HG03354 (cell line): Measurements from ENCODE around the gene MCF2L.
"Not testable (repeated sequence)": the region's sequence is repeated elsewhere in the genome, so short reads cannot be mapped to it uniquely, and the experiment has no call there.

Experiments
- ATAC-seq: cut with Tn5 transposase; IDR thresholded peaks from one replicate; pipeline ENCODE4 v1.9.1; 2021; ENCODE audit warnings: mild to moderate bottlenecking; ENCODE audit not compliant: unreplicated experiment, poor library complexity, severe bottlenecking

Gene MCF2L

DNA sequence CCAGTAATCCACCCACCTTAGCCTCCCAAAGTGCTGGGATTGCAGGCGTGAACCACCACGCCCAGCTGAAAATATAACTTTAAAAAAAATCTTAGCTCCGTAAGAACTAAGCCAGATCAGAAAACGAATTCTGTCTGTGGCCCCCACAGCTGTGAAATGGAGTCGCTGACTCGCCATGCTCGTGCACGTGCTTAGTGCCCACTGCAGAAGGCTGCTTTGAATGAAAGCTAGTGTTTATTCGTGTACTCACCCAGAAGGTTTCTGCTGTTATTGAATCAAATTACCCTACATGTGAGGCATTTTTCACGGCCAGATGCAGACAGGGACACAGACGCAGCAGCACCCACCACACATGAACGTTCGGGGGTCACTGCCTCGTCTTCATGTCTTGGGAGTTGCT is 74.9 kb downstream of the MCF2L start:
- no peak for ATAC-seq

DNA sequence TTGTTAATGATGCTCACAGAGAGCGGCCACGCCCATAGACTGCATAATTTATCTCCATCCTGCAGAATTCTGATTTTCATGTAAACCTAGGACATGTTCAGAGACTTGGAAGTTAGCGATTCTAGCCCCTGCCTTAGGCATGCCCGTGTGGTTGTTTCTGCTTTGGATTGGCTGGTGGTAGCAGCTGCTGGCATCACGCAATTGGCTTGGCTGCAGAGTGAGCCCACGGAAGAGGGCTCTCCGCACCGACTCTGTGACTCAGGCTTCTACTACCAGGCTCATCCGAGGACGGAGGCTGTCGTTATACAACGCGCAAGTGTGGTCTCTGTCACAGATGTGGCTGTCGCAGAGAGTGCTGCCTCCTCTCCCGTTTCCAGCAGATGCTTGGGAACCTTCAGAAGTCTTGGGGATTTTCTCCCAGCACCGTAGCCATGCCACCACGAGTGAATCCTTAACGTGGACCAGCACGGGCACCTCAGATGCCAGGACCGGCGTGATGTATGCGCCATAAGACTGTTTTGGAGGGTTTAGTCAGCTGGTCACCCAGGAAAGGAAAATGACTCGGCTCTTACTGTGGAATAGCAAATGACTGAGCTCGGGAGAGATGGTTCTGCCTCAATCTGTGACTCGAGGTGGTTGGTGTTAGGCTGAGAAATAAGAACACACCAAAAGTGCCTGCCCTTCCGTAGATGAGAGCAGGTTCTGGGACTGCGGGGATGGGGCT is 75.5 kb downstream of the MCF2L start:
- ATAC-seq = no peak

DNA sequence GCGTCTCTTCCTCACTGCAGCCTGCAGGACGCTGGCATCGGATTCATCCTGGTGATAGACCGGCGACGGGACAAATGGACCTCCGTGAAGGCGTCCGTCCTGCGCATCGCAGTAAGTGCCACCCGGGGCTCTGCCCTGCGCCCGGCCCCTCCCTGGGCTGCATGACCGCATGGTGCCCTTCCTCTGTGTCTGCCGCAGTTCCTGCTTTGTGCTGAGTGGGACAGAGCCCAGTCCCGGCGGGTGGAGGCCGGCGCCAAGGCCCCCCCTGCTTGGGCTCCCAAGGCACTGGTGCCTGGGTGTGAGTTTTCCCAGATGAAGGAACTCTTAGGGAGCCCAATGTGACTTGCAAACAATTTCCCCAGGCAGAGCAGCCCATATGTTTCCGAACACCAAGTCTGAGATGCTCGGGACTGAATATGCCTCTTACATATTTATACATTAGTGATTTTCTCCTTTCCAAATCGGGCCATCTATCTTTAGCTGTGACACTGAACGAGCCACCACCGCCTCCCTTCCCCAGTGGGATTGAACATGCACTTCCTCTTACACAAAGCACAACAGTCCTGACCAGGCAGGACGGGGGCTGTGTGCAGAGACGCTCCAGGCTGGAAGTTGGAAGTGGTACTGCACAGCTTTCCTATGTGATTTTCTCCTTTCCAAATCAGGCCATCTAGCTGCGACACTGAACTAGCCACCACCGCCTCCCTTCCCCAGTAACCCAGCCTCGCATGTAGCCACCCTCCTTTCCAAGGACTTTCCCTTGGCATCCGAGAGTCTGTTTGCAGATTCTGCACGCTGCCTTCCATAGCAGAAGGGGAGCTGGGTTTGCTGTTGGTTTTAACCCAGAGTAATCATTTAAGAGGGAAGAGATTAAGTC is 76.5 kb downstream of the MCF2L start:
- no peak for ATAC-seq

DNA sequence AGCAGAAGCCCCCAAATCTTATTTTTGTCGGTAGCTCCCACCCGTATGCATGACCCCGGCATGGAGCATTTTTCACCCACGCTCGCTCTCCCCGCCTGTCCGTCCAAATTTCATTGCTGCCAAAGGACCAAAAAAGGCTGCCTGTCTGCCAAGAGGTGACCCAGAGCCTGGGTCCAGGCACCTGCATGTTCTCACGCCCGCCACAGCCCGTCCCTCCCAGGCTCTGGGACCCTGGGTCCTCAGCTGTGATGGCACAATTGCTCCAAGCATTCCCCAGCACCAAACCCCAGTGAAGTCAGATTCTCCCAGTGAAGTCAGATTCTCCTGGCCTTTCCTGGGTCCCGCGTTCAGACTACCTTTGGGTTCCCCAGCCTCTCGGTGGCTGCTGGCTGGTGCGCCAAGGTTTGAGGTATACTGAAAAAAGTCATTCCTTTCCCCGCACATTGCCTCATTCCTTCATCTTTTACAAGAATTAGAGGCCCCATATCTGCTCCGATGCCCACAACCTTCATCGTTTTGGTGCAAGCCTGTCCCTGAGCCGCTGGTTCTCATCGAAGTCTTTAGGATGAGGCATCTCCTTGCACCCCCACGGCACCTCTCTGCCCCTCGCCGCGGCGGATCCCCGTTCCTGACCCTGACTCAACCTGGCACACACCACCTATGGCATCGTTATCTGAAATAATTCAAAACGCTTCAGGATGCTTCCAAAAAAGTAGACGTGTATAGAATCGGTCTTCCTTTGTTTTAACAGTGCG is 77.3 kb downstream of the MCF2L start:
- ATAC-seq = no peak

DNA sequence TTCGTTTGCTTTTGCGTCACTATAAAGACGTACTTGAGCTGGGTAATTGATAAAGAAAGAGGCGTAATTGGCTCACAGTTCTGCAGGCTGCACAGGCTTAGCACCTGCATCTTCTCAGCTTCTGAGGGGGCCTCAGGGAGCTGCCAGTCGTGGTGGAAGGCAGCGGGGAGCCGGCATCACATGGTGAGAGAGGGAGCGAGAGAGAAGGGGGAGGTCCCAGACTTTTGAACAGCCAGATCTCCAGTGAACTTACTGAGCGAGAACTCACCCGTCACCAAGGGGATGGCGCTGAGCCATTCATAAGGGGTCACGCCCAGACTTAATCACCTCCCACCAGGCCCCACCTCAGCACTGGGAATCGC is 77.8 kb downstream of the MCF2L start:
- ATAC-seq = no peak

DNA sequence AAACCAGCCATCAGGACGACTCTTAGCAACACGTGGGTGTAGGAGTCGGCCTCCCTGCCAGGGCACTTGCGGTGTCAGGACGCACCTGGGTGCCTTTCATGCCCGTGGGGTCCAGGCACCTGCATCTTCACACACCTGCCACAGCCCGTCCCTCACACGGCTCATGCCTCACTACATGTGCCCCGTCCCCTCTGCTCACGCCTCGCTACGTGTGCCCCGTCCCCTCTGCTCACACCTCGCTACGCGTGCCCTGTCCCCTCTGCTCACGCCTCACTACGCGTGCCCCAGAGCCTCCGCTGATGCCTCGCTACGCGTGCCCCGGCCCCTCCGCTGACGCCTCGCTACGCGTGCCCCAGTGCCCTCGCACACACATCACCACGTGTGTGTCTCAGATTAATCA is 78.6 kb downstream of the MCF2L start:
- no peak for ATAC-seq

DNA sequence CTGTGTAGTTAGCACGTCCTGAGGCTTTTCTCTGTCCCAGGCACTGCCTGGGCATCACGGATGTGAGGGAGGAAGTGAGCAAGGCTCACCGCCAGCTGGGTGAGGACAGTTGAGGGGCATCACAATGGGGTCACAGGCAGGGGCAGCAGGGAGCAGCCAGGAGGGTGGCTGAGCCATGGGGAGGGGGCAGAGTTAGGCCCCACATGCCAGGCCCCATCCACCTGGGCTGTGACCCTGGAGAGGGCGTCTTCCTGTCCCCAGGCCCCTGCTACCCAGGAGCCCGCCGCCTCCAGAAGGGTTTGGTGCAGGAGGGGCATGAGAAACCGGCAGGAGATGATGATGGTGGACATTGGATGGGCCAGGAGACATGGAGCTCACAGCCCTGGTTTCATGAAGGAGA is 79.8 kb downstream of the MCF2L start:
- ATAC-seq = no peak

DNA sequence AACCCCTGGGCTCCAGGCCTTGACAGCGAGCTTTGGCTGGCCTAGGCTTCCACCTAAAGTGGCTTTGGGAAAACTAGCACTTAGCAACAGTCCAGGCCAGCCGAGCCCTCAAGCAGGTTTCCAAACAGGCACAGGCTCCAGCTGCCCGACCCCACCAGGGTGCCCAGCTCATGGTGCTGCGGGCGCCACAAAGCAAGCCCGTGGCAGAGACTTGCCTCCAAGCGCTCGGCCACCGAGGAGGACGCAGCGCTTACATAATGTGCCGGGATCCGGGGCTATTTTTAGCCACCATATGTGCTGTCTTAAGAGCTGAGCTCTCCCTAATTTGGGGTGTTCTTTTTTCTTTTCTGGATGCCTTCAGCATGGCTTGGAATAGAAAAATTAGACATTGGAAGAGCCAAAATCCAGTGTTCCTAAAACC is 80.5 kb downstream of the MCF2L start:
- no peak for ATAC-seq

DNA sequence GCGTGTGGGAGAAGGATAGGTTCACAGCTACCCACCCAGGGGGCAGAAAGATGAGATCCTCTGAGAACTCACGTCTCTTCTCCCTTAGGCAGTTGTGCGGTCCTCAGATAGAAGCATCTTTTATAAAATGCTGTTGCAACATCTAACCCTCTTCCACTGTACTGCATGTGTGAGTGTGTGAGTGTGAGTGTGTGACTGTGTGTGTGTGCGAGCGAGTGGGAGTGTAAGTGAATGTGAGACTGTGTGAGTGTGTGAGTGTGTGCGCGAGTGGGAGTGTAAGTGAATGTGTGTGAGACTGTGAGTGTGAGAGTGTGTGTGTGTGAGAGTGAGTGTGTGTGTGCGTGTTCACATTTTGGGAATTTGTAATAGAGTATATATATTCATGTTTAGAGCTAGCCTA is 81.0 kb downstream of the MCF2L start:
- ATAC-seq = no peak

DNA sequence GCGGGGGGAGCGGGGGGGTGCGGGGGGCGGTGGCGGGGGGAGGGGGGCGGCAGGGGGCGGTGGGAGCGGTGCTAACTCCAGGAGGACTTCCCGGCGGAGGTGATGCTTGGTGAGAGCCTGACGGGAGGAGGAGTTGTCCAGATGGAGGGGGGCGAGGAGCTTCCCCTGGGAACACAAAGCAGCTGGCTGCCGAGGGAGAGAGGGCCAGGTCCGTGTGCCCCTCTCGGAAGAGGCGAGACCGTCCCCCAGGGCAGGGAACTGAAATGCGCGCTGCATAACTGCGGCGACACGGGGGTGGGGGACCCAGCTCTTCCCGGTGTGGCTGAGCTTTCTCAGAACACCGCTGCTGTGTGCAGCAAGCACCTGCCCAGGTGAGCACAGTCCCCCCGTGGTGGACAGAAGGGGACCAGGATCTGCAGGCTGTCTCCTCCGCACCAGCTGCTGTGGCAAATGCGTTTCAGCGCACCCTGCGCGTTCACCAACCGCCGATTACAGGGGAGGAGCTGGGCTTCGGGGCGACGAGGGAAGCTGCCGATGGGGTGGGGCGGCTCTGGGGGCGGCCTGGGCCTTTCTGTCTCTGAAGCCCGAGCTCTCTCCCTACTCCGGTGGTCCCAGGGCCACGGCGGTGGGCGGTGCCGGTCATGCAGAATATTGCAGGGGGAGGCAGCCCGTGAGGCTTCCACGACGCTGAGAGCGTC is 81.9 kb downstream of the MCF2L start:
- ATAC-seq = no peak

DNA sequence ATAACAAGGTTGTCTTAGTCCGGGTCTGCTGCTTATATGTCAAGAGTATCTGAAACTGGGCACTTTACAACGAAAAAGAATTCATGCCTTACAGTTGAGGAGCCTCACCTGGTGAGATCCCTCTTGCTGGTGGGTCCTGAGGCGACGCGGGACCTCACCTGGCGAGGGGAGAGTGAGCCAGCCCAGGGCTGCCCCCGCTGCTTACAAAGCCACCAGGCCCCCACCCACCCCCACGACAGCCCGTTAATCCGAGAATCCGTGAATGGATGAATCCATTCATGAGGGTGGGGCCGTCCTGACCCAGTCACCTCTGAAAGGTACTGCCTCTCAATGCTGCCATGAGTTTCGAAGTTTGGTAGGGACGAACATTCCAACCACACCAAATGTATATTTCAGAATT is 82.6 kb downstream of the MCF2L start:
- ATAC-seq = no peak

DNA sequence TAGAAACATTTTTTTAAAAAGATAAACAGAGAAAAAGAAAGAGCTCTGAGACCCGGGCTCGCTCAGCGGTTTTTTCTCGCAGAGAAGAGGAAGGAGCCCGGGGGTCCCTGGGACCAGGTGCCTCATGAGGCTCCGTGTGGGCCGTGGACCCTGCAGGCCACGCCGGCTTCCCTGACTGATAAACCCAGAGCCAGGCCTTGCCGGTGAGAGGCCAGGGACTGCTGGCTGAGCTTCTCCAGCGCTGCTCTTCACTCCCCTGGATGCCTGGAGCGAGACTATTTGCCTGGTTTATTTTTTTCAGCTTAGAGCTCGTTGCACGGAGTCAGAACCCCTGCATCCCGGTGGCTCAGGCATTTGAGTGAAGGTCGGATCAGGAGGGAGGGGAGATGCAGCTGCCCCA is 83.2 kb downstream of the MCF2L start:
- no peak for ATAC-seq

DNA sequence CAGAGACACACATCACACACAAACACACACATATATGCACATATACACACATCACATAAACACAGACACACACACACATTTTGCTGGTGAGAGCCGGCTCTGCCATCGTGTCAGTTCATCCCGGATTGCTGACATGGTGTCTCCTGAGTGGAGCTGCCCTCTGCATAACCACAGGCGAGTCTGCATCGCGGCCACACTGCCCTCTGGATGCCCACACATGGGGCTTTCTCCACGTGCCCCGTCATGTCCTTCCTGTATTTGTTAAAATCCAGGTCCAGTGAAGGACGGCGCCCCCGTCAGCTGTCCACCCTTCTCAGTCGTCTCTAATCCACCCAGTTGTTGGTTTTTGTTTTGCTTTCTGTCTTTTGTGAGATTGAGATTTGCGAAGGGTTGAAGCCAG is 84.0 kb downstream of the MCF2L start:
- ATAC-seq = no peak

DNA sequence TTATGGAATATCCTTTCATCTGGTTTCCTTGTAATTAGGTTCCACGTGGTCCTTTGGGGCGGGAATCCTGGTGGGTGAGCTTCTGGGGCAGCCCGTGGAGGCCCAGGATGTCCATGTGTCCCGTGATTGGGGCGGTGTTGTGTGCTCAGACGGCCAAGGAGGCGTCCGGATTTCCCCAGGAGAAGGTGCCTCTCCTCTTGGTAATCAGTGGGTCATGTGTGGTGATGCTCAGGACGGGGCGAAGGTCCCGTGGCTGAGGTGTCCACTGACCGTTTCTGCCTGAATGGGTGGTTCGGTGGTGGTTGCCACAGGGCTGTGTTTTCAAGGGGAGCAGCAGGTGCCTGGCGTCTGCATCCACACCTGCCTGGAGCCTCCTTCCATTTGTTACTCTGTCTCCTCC is 84.4 kb downstream of the MCF2L start:
- no peak for ATAC-seq

DNA sequence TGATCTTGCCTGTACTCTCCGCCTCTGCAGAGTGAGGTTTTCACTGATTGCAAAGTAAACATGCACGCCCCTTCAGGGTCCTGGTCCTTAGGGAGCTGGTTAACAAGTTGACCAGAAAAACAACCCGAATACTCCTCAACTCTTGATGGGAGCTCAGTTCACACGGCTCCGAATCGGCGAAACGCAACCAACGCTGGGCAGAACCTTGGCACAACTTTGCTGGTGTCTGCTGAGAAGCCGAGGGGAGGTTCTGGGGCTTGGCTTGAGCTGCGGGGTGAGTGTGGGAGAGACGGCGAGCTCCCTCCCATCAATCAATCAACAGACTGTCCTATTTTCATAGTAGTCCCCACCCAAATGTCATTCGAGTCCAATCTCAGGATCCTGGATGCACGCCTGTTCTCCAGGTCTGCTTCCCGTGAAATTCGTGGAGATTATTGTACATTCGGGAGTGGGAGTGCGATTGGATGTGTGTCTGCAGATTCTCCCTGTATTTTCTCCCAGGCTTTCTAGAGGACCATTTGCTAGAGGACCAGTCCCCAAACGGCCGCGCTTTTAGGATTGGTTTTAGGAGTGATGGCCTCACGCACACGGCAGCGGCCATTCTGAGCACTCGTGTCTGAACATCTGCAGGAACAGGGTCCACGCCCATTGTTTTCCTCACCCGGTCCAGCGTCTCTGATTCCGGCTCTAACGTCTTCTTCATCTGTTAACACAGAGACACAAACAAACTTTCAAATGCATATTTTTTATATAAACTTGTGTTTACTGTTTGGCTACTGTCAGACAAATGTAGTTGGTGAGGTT is 85.0 kb downstream of the MCF2L start:
- ATAC-seq = no peak

DNA sequence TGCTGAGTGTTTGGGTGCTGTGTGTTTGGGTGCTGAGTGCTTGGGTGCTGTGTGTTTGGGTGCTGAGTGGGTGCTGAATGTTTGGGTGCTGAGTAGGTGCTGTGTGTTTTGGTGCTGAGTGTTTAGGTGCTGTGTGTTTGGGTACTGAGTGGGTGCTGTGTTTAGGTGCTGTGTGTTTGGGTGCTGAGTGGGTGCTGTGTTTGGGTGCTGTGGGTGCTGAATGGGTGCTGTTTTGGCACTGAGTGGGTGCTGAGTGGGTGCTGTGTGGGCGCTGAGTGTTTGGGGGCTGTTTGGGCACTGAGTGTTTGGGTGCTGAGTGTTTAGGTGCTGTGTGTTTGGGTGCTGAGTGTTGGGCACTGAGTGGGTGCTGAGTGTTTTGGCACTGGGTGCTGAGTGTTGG is 88.1 kb downstream of the MCF2L start:
- ATAC-seq = no peak

DNA sequence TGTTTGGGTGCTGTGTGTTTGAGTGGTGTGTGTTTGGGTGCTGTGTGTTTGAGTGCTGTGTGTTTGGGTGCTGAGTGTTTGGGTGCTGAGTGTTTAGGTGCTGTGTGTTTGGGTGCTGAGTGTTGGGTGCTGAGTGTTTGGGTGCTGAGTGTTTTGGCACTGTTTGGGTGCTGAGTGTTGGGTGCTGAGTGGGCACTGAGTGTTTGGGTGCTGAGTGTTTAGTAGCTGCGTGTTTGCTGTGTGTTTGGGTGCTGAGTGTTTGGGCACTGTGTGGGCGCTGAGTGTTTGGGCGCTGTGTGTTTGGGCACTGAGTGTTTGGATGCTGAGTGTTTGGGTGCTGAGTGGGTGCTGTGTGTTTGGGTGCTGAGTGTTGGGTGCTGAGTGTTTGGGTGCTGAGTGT is 88.5 kb downstream of the MCF2L start:
- not testable (repeated sequence) for ATAC-seq

DNA sequence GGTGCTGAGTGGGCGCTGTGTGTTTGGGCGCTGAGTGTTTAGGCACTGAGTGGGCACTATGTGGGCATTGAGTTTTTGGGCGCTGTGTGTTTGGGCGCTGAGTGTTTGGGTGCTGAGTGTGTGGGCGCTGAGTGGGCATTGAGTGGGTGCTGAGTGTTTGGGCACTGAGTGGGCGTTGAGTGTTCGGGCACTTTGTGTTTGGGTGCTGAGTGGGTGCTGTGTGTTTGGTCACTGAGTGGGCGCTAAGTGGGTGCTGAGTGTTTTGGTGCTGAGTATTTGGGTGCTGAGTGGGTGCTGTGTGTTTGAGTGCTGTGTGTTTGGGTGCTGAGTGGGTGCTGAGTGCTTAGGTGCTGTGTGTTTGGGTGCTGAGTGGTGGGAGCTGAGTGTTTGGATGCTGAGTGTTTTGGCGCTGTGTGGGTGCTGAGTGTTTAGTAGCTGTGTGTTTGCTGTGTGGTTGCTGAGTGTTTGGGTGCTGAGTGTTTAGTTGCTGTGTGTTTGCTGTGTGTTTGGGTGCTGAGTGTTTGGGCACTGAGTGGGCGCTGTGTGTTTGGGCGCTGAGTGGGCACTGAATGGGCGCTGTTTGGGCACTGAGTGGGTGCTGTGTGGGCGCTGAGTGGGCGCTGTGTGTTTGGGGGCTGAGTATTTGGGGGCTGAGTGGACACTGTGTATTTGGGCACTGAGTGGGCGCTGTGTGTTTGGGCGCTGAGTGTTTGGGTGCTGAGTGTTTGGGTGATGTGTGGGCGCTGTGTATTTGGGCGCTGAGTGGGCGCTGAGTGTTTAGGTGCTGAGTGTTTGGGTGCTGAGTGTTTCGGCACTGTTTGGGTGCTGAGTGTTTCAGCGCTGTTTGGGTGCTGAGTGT is 89.3 kb downstream of the MCF2L start:
- no peak for ATAC-seq
